BLaER1 (cell line): ENCODE data around the gene SLC9A7.

Experiments
- H3K27ac ChIP-seq: shearing (Covaris generic); formaldehyde crosslinking; 2 replicates; pipeline ENCODE4 v1.8.1; 2022
- H3K27me3 ChIP-seq: shearing (Covaris generic); formaldehyde crosslinking; 2 replicates; pipeline ENCODE4 v1.8.1; 2022
- H3K36me3 ChIP-seq: shearing (Covaris generic); formaldehyde crosslinking; 2 replicates; pipeline ENCODE4 v1.8.1; 2022
- H3K4me1 ChIP-seq: shearing (Covaris generic); formaldehyde crosslinking; 2 replicates; pipeline ENCODE4 v1.8.1; 2022
- H3K4me2 ChIP-seq: shearing (Covaris generic); formaldehyde crosslinking; 2 replicates; pipeline ENCODE4 v1.8.1; 2022
- H3K4me3 ChIP-seq: shearing (Covaris generic); formaldehyde crosslinking; 2 replicates; pipeline ENCODE4 v1.8.1; 2022
- H3K9ac ChIP-seq: shearing (Covaris generic); formaldehyde crosslinking; 2 replicates; pipeline ENCODE4 v1.8.1; 2022
- H3K9me3 ChIP-seq: shearing (Covaris generic); formaldehyde crosslinking; 2 replicates; pipeline ENCODE4 v1.8.1; 2022
- H4K20me1 ChIP-seq: shearing (Covaris generic); formaldehyde crosslinking; 2 replicates; pipeline ENCODE4 v1.8.1; 2022
- Cebpa-rat ChIP-seq: shearing (Covaris generic); IDR thresholded peaks from 2 replicates; pipeline ENCODE4 v1.8.1; 2022

The SLC9A7 gene

DNA sequence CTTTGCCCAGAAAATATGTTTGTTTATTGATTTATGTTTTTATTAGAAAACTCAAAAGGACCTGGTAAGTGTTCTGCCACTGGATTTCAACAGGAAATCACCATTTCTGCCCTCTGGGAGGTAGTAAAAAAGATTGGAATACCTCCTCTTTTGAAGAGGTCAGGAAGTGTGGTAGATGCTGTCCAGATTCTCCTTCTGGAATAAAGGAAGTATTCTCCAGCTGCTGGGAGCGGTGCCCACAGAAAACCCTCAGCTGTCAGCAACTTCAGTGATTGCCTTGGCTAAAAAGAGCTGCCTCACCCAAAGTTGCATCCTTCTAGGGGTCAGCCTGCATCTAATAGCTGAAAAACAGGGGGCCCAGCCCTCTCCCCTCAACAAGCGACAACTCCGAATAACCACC is 199.9 kb downstream of the SLC9A7 start:
- H3K27ac ChIP-seq, result no peak overlapping the region
- no peak overlapping the region for H3K9ac ChIP-seq
- no peak for TF ChIP-seq Cebpa-rat
- no peaks in the 10 kb centered on the region for H4K20me1 ChIP-seq
- H3K4me3 ChIP-seq, result no peak overlapping the region
- peaks cover 28% of the 10 kb centered on the region for H3K4me1 ChIP-seq
- H3K36me3 ChIP-seq, result no peaks in the 10 kb centered on the region
- H3K9me3 ChIP-seq, result no peaks in the 10 kb centered on the region
- no peak overlapping the region for H3K4me2 ChIP-seq
- H3K27me3 ChIP-seq, result no peaks in the 10 kb centered on the region

DNA sequence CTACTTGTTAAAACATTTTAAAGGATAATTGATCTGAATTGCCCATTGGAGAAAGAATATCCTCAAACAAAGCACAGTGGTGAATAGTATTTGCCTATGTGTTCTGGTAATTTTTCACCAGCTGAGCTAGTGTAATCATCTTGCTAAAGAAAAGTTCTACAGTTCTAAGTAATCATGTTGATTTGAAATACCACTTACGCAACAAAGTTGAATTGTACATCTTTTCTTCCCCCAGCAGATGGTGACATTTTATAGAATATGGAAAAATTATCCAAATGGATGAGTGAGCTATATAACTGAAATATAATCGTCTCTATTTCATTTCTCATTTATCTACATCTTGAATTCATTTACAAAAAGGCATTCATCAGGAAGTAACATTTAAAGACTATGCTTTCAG is 204.0 kb downstream of the SLC9A7 start:
- Histone ChIP-seq H3K4me1 (peaks cover 10% of the 10 kb centered on the region; the same call in 1 of the 2 replicates), H3K9ac (no peak overlapping the region), H3K27me3 (no peaks in the 10 kb centered on the region), H3K4me3 (no peak overlapping the region), H3K9me3 (no peaks in the 10 kb centered on the region), H3K27ac (no peak overlapping the region), H4K20me1 (no peaks in the 10 kb centered on the region), H3K4me2 (no peak overlapping the region), H3K36me3 (no peaks in the 10 kb centered on the region)
- peak; percentile 50; the same call in 1 of the 2 replicates for TF ChIP-seq Cebpa-rat

DNA sequence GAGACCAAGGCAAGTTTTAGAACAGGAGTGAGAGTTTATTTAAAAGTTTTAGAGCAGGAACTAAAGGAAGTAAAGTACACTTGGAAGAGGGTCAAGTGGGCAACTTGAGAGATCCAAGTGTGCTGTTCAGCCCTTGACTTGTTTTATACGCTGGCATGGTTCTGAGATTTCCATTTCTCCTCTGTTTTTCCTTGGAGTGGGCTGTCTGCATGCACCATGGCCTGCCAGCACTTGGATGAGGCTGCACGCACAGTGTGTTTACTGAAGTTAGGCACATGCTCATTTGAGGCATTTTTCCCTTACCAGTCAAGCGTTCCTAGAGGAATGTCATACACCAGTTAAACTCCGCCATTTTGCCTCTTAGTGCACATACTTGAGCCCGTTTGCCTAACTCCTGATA is 205.0 kb downstream of the SLC9A7 start:
- Histone ChIP-seq H3K4me1 (peaks cover 10% of the 10 kb centered on the region; the same call in 1 of the 2 replicates), H3K4me2 (no peak overlapping the region)

DNA sequence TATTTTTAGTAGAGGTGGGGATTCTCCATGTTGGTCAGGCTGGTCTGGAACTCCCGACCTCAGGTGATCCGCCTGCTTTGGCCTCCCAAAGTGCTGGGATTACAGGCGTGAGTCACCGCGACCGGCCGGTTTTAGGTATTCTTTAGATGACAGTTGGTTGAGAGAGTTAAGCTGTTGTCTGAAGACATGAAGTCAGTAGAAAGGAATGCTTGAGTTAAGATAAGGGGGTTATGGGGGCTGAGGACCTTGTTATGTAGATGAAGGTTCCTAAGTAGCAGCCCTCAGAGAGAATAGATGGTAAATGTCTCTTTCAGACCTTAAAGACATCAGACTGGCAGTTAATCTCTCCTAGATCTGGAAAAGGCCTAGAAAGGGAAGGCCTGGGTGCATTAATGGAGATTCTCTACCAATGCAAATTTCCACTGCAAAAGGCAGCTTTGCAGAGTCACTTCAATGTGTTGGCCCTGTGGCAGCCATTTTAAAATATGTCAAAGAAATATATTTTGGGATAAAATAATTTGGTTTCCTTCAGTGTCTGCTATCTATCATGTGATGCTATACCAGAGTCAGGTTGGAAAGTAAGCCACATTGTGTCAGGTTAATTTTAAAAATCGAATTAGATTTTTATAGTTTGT is 207.3 kb downstream of the SLC9A7 start:
- H3K36me3 ChIP-seq, result peaks cover 6% of the 10 kb centered on the region; the same call in 1 of the 2 replicates
- no peak for TF ChIP-seq Cebpa-rat
- H3K4me3 ChIP-seq, result no peak overlapping the region
- no peak overlapping the region for H3K4me2 ChIP-seq
- H4K20me1 ChIP-seq, result no peaks in the 10 kb centered on the region
- H3K27me3 ChIP-seq, result no peaks in the 10 kb centered on the region
- peaks cover 24% of the 10 kb centered on the region for H3K4me1 ChIP-seq
- H3K9me3 ChIP-seq, result no peaks in the 10 kb centered on the region; the same call in 1 of the 2 replicates
- H3K27ac ChIP-seq, result no peak overlapping the region
- no peak overlapping the region for H3K9ac ChIP-seq

More for the DNA sequence above, 205.0 kb downstream of the SLC9A7 start:
- no peaks in the 10 kb centered on the region for H3K9me3 ChIP-seq
- no peaks in the 10 kb centered on the region for H3K36me3 ChIP-seq
- H3K27me3 ChIP-seq, result no peaks in the 10 kb centered on the region
- no peaks in the 10 kb centered on the region for H4K20me1 ChIP-seq
- H3K27ac ChIP-seq, result no peak overlapping the region
- no peak overlapping the region for H3K4me3 ChIP-seq
- no peak overlapping the region for H3K9ac ChIP-seq
- no peak for TF ChIP-seq Cebpa-rat

DNA sequence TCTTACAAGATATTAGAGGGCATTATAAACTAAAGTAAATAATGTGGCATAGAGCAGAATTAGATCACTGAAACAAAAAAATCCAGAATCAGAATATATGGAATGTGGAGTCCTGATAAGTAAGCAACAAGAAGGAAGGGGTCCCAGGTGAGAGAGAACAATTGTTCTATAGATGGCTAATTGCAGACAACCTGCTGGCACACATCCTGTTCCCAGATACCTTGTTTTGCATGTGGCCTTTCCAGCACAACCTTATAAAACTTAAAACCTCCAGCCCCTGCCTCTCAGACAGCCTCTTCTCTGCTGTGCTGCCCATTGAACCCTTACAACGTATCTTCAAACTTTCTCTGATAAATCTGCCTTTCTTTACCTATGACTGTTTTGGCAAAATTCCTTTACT is 209.0 kb downstream of the SLC9A7 start:
- H3K36me3 ChIP-seq, result peaks cover 6% of the 10 kb centered on the region; the same call in 1 of the 2 replicates
- no peak for TF ChIP-seq Cebpa-rat
- no peaks in the 10 kb centered on the region for H4K20me1 ChIP-seq
- H3K27me3 ChIP-seq, result no peaks in the 10 kb centered on the region
- no peak overlapping the region for H3K4me2 ChIP-seq
- no peak overlapping the region for H3K4me3 ChIP-seq
- H3K9ac ChIP-seq, result no peak overlapping the region
- H3K27ac ChIP-seq, result no peak overlapping the region
- peaks cover 26% of the 10 kb centered on the region for H3K4me1 ChIP-seq
- H3K9me3 ChIP-seq, result peaks cover 7% of the 10 kb centered on the region
